HG03196 (cell line): ENCODE data around the gene AIM2.
A peak's percentile ranks its signal among the peaks of the same experiment; 100 is the strongest.
"Not testable (repeated sequence)": the region's sequence is repeated elsewhere in the genome, so short reads cannot be mapped to it uniquely, and the experiment has no call there.

Experiments
- ATAC-seq: cut with Tn5 transposase; IDR thresholded peaks from one replicate; pipeline ENCODE4 v1.9.1; 2021; ENCODE audit not compliant: unreplicated experiment

The AIM2 gene, protein sequence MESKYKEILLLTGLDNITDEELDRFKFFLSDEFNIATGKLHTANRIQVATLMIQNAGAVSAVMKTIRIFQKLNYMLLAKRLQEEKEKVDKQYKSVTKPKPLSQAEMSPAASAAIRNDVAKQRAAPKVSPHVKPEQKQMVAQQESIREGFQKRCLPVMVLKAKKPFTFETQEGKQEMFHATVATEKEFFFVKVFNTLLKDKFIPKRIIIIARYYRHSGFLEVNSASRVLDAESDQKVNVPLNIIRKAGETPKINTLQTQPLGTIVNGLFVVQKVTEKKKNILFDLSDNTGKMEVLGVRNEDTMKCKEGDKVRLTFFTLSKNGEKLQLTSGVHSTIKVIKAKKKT

GRCh38 chr1:159076438-159077119, at the start of gene AIM2:
TSS of gene AIM2 (minus strand) at chr1:159076766. CDS start at chr1:159073499, 3,267 bp downstream.
- peak; percentile 85 for ATAC-seq

- no peak for ATAC-seq
Measured at GRCh38 chr1:159123587-159123986, 47.0 kb upstream of the AIM2 start.

GRCh38 chr1:159122005-159122621, 45.5 kb upstream of the AIM2 start:
- peak; percentile 81 for ATAC-seq

DNA sequence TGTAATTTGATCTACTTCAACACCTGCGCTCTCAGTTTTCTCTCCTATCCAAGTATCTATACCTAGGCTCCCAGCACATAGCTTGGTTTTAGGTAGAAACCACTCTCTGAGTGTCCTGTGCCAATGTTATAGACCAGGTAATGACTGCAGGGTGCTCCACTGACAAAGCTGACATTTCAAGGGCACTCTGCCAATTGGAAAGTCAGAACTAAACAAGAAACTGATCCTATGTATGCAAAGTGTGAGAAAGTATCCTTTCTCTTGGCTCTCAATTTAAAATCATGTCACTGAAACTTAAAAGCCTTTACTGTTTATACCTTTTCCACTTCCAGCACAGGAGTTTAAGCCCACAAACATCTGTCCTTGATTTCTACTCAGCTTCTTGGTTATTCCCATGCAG, 45.0 kb upstream of the AIM2 start:
- ATAC-seq, result peak; percentile 55

GRCh38 chr1:159120317-159120716, 43.8 kb upstream of the AIM2 start:
- ATAC-seq, result no peak

- no peak for ATAC-seq
Measured at GRCh38 chr1:159113596-159114433, 37.2 kb upstream of the AIM2 start.

GRCh38 chr1:159103021-159103420, 26.5 kb upstream of the AIM2 start:
- not testable (repeated sequence) for ATAC-seq

- ATAC-seq, result no peak
Measured at GRCh38 chr1:159100589-159100988, 24.0 kb upstream of the AIM2 start.

GRCh38 chr1:159098596-159098995, 22.0 kb upstream of the AIM2 start:
- ATAC-seq, result no peak

DNA sequence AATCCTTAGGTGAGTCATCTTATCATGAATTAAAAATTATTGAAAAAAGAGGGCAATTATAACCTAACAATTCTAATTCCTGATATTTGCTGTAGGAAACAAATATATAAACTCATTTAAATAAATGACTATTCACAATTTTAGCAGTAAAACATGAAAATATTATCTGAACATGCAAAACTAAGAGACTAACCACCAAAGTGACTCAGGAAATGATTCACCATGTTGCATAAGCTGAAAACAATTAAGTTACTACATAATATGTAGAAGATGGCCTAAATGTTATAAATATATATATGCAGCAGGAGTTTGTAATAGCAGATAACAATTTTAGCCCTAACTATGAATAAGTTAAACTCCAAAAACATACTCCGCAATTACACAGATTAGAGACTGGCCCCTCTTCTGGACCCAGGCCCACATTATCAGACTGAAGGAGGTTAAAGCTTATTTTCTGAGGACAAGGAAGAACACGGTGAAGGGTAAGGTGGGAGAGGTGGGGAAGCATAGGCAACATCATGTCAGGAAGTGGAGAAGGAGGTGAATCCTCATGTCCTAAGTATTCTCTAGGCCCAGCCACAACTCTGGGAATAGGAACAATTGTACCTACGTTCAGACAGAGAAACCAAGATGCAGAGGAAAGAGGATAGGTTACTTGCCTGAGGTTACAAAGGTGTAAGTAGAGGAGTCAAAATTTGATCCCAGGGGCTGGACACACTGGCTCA, 15.6 kb upstream of the AIM2 start:
- ATAC-seq, result no peak

- ATAC-seq, result no peak
Measured at GRCh38 chr1:159091607-159092031, 15.1 kb upstream of the AIM2 start.

DNA sequence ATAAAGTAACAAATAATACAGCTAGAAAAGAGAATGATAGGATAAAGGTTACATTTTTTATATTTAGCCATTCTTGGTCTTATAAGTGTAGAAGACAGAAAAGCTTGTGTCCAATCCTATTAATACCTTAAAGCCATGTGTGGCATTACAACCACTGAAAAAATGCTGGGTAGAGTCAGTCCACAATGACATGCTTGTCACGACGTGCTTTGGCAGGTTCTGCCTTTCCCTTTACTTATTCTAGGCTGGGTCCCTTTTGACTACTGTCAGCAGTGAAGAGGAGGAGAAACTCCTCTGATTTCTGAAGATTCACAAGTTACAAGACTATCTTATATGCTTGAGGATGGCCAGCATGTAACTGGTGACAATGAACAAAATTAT, 14.6 kb upstream of the AIM2 start:
- ATAC-seq, result no peak

GRCh38 chr1:159090286-159091179, 14.0 kb upstream of the AIM2 start:
- ATAC-seq, result no peak

DNA sequence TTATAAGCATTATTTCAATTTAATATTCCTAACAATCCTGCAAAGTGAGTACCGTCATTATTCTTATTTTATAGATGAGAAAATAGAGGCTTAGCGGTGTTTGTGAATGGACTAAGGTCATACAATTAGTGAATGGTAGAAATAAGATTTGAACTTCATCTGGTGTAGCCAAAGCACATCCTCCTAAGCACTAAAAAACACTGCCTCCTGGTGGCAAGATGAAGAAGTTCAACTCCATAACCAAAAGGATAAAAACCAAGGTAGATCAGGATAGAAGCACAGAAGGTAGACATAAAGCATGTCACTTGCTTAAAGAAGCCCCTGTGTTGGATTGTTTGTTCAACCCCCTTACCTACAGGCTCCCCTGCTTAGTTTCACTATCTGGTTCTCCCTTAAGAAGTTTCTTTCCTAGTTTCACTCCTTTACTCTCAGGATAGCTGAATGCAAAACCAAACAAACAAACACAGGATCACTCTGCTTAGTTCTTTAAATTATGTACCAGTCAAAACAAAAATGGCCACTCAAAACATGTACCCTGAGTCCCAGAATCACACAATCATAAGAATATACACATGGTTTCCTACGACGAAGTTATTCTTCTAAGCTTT, 12.7 kb upstream of the AIM2 start:
- no peak for ATAC-seq

- ATAC-seq, result peak; percentile 44
Measured at GRCh38 chr1:159088546-159089183, 12.1 kb upstream of the AIM2 start.

DNA sequence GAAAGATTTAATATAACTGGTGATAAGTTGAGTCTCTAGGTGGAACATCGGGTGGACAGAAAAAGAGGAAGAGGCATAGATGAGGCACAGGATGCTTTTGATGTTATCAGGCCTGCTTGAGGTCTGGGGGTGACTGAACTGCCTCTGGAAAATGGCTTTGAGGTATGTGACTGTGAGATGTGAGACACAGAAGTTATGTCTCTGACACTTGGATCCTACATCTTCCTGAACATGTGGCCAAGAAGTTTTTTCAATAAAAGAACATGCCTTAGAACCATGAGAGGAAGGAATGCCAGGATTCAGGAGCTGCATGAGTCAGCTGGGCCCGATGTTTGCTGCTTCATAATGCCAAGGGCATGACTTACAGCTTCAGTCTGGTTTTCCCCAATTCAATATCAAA, 11.5 kb upstream of the AIM2 start:
- no peak for ATAC-seq

DNA sequence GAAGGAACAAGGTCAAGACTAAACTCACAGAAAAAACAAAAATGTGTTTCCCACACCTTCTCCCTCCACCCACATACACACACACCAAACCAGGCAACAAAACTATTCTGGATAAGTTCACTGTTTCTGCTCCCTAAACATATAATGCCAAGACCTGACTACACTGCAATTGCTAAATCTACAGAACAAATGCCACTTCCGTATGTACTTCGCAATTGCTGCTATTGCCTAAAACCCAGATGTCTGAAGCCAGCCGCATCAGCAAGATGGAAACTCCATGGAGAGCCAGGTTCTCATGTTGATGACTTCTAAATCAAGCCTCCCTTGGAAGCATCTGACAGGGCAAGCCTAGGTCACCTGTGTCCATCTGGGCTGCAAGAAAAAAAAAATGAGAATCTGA, 8.3 kb upstream of the AIM2 start:
- ATAC-seq, result no peak

- no peak for ATAC-seq
Measured at GRCh38 chr1:159084152-159084551, 7.6 kb upstream of the AIM2 start.

GRCh38 chr1:159083013-159083412, 6.4 kb upstream of the AIM2 start:
- no peak for ATAC-seq
